Large intestine (tissue), 3 donors: ENCODE measurements around the gene GPR153. TPM values are rescaled to one million over a fixed set of nuclear protein-coding genes. Genes with fewer than 3 reads are reported as not detected.

Experiments used
- DNase-seq, 2 donors: peaks; one replicate each; pipeline versions ENCODE4 v3.0.0 to v3.0.0-alpha.2; 2013
- H3K27ac ChIP-seq: one replicate; pipeline ENCODE4 v1.5.1; 2013; ENCODE audit warnings: low read length
- H3K27me3 ChIP-seq: 2 replicates; pipeline ENCODE4 v1.6.1; 2013; ENCODE audit warnings: low read length; ENCODE audit not compliant: control insufficient read depth, insufficient read depth
- H3K36me3 ChIP-seq: 2 replicates; pipeline ENCODE4 v1.6.1; 2013; ENCODE audit warnings: low read length; ENCODE audit not compliant: control insufficient read depth, insufficient read depth
- H3K4me1 ChIP-seq: one replicate; pipeline ENCODE4 v1.6.1; 2013; ENCODE audit warnings: low read length; ENCODE audit not compliant: control insufficient read depth, insufficient read depth
- H3K4me3 ChIP-seq: one replicate; pipeline ENCODE4 v1.5.1; 2013; ENCODE audit warnings: low read length
- H3K9me3 ChIP-seq: one replicate; pipeline ENCODE4 v1.6.1; 2013; ENCODE audit warnings: mild to moderate bottlenecking, low read depth, low read length, moderate library complexity; ENCODE audit not compliant: control insufficient read depth
- WGBS: methylation state at CpG from one replicate; pipeline ENCODE4 v1.1.5; 2013; ENCODE audit warnings: low lambda C conversion rate; ENCODE audit not compliant: insufficient coverage; 5-methylcytosine and 5-hydroxymethylcytosine counted together
- polyA plus RNA-seq: library from polyadenylated mRNA; unstranded; fragments of 120-200 nt; gene quantifications from one replicate; pipeline ENCODE4 v1.2.1, GENCODE V29; 2013

Gene GPR153
- polyA plus RNA-seq, 1 donor = 19.0 TPM

DNA sequence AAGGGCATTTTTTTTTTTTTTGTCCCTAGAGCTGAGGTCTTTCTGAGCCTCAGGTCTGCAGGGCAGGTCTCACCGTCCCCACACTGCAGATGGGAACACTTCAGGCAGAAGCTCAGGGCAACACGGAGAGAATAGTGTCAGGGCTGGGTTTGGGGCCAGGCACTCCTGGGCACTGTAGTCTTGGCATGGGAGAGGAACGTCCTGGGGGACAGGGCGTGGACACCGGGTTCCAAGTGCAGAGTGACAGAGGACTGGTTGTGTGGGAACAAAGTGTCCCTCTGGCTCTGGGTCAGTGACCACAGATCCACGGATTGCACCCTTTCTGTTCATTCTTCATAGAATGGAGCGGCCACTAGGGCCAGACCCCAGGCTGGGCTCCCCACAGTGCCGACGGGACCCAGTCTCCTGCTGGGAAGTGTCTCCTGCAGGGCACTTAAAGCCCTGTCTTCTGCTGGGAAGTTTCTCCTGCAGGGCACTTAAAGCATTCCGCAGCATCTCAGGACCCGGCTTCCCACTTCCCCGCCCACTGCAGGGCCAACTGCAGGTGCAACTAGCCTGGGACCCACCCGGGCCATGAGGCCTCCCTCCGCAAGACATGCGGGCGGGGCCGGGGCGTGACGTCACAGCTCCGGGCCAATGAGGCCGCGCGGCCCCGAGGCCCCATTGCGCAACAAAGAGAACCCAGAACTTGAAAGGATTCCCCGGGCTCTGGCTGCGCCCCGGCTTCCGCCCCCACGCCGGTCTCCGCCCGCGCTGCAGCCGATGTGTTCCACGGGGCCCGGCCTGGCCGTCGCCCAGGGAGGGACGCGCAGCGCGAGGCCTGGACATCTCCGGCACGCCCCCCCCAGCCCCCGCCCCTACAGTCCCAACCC is 1.2 kb downstream of the GPR153 start:
- Histone ChIP-seq H3K4me3 (peak overlapping the region; percentile 66), H3K9me3 (no peaks in the 10 kb centered on the region), H3K4me1 (peaks cover 36% of the 10 kb centered on the region), H3K27me3 (no peaks in the 10 kb centered on the region), H3K36me3 (peaks cover 3% of the 10 kb centered on the region), H3K27ac (peak overlapping the region; percentile 44)
- peak; percentile 88 to 95 for DNase-seq
- no CpG with 5 or more reads among the region's 46 CpGs for WGBS

DNA sequence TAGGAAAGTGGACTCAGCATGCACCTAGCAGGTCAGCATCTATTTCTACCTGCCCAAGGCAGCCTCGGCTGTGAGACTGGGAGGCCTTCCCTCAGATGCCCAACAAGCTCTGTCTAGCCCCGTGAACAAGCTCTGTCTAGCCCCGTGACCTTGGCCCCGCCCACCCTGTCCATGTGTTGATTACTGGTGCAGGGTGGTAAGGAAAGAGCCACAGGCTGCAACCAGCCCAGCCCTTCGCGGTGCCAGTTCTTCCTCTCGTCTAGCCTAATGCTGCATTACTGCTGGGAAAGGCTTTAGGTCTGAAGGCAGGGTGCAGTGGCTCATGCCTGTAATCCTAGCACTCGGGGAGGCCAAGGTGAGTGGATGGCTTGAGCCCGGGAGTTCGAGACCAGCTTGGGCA is 2.2 kb downstream of the GPR153 start:
- Histone ChIP-seq H3K36me3 (peaks cover 5% of the 10 kb centered on the region), H3K27me3 (no peaks in the 10 kb centered on the region), H3K4me3 (no peak overlapping the region), H3K4me1 (peaks cover 36% of the 10 kb centered on the region), H3K27ac (no peak overlapping the region), H3K9me3 (no peaks in the 10 kb centered on the region)
- peak in 1 of 2 donors; percentile 38 for DNase-seq
- WGBS = no CpG with 5 or more reads among the region's 10 CpGs

DNA sequence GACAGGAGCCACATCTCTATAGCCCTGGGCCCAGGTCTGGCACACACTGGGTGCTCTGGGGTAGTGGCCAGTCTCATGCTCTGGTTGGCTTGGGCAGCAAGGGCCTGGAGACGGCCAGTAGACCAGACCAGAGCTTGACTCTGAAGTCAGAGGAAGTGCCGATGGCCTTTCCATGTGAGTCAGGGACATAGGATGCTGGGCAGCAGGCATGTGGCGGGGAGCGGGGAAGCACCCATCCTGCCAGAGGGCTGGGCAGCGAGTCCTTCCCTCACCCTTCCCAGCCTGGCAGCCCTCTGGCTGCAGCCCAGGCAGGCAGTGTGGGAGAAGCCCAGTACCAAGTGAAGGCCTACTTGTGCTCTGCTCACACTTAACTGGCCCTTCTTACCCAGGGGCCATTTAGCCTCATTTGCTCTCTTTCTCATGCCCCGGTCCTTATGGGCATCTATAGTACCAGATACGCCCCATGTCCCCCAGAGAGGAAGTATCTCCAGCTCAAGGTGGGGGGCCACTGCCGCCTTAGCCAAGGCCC is 3.3 kb downstream of the GPR153 start:
- WGBS = no CpG with 5 or more reads among the region's 8 CpGs

DNA sequence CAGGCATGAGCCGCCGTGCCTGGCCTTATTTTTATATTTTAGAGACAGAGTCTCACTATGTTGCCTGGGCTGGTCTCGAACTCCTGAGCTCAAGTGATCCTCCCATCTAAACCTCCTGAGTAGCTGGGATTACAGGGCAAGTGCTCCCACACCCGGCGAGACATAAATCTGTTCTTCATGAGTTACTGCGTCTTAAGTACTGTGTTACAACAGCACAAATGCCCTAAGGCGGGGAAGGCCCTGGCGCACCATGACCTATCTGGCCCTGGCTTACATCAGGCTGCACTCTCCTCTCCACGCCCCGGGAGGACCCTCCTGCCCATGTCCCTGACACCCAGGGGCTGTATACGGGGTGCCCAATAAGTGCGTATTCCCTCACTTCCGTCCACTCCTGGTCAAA is 4.3 kb downstream of the GPR153 start:
- H3K9me3 ChIP-seq = no peaks in the 10 kb centered on the region
- no peak overlapping the region for H3K4me3 ChIP-seq
- no peaks in the 10 kb centered on the region for H3K27me3 ChIP-seq
- peaks cover 17% of the 10 kb centered on the region for H3K4me1 ChIP-seq
- no peak for DNase-seq
- H3K36me3 ChIP-seq = peaks cover 7% of the 10 kb centered on the region
- no CpG with 5 or more reads among the region's 13 CpGs for WGBS
- no peak overlapping the region for H3K27ac ChIP-seq

More for the DNA sequence above, 3.3 kb downstream of the GPR153 start:
- Histone ChIP-seq H3K27me3 (no peaks in the 10 kb centered on the region), H3K4me1 (peaks cover 25% of the 10 kb centered on the region), H3K4me3 (no peak overlapping the region), H3K9me3 (no peaks in the 10 kb centered on the region), H3K36me3 (peaks cover 7% of the 10 kb centered on the region), H3K27ac (no peak overlapping the region)
- DNase-seq = no peak

DNA sequence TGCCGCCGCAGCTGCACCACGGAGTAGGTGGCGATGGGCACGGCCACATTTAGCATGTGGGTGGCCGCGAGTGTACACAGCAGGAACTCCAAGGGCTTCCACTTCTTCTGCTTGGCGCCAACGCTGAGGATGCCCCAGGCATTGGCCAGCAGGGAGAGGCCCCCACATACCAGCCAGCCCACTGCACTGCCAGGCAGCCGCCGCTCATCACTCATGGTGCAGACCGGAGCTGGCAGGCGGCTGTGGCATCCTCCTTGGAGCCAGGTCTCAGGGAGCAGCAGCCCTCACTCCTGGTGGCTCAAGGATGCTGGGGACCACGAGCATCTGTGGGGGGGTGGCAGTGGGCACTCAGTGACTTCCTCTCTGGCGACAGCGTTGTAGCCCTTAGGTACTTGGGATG is 6.2 kb downstream of the GPR153 start:
- no peak overlapping the region for H3K4me3 ChIP-seq
- no peaks in the 10 kb centered on the region for H3K9me3 ChIP-seq
- WGBS = no CpG with 5 or more reads among the region's 16 CpGs
- peaks cover 16% of the 10 kb centered on the region for H3K4me1 ChIP-seq
- peaks cover 12% of the 10 kb centered on the region for H3K27me3 ChIP-seq
- H3K27ac ChIP-seq = no peak overlapping the region
- no peak for DNase-seq
- peaks cover 9% of the 10 kb centered on the region for H3K36me3 ChIP-seq

DNA sequence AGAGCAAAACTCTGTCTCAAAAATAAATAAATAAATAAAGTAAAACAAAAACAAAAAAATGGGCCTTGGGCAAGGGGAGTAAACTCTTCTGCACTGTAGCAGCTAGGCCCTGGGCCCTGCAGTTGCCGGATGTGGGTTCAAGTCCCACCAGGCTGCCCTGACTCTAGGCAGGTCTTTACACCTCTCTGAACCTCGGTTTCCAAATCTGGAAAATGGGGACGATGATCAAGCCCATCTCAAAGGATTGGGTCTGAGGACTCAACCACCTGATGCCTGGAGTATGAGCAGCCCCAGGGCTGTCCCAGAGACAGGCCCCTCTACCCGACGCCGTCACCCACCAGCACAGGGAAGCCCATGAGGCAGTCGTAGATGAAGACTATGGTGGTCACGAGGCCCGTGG is 7.5 kb downstream of the GPR153 start:
- Histone ChIP-seq H3K4me1 (peaks cover 5% of the 10 kb centered on the region), H3K27me3 (peaks cover 20% of the 10 kb centered on the region), H3K4me3 (no peak overlapping the region), H3K27ac (no peak overlapping the region), H3K36me3 (peaks cover 9% of the 10 kb centered on the region), H3K9me3 (no peaks in the 10 kb centered on the region)
- DNase-seq = no peak
- no CpG with 5 or more reads among the region's 9 CpGs for WGBS

DNA sequence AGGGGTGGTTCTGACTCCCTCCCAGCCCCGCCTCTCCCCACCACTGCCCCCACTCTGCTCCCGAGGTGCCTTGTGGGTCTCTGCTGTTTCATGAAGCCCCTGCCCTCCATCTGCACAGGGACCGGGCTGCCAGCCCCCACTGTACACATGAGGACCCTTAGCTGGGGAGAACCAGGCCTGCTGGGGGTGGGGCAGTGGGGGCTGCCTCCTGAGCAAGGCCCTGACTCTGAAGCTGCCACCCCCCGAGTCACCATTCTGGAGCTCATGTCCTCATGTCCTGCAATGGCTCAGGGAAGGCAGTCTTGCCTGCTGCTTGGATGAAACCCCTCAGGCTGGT is 8.6 kb downstream of the GPR153 start:
- peaks cover 7% of the 10 kb centered on the region for H3K36me3 ChIP-seq
- no CpG with 5 or more reads among the region's 4 CpGs for WGBS

DNA sequence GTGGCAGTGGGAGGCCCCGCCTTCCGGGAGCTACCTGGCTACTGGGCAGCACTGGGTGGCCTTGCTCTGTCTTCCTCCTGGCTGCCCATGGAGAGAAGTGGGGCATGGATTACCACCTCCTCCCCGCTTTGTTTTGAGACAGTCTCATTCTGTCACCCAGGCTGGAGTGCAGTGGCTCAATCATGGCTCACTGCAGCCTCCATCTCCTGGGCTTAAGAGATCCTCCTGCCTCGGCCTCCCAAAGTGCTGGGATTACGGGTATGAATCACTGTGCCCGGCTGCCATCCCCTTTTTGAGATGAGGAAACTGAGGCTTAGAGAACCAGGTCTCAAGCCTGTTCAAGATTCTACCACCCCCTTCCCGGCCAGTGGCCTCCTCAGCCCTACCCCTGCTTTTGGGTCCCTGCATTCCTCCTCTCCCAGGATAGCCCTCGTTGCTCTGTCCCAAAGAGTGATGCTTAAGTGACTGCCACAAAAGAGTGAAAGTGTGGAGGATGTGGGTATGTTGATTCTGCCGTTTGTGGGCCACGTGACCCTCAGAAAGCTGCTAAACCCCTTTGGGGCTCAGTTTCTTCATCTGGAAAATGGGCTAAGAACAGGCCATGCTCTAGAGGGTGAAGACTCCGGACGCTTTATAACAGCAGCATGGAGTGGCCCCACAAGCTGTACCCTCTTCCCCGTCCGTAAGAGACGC is 9.1 kb downstream of the GPR153 start:
- no peak for DNase-seq
- peaks cover 23% of the 10 kb centered on the region for H3K27me3 ChIP-seq
- peaks cover 5% of the 10 kb centered on the region for H3K4me1 ChIP-seq
- H3K36me3 ChIP-seq = peaks cover 7% of the 10 kb centered on the region
- no peak overlapping the region for H3K27ac ChIP-seq
- no peak overlapping the region for H3K4me3 ChIP-seq
- no peaks in the 10 kb centered on the region for H3K9me3 ChIP-seq
- no CpG with 5 or more reads among the region's 15 CpGs for WGBS

More for the DNA sequence above, 8.6 kb downstream of the GPR153 start:
- no peaks in the 10 kb centered on the region for H3K9me3 ChIP-seq
- DNase-seq = no peak
- H3K27ac ChIP-seq = no peak overlapping the region
- H3K4me3 ChIP-seq = no peak overlapping the region
- peaks cover 23% of the 10 kb centered on the region for H3K27me3 ChIP-seq
- peaks cover 5% of the 10 kb centered on the region for H3K4me1 ChIP-seq

DNA sequence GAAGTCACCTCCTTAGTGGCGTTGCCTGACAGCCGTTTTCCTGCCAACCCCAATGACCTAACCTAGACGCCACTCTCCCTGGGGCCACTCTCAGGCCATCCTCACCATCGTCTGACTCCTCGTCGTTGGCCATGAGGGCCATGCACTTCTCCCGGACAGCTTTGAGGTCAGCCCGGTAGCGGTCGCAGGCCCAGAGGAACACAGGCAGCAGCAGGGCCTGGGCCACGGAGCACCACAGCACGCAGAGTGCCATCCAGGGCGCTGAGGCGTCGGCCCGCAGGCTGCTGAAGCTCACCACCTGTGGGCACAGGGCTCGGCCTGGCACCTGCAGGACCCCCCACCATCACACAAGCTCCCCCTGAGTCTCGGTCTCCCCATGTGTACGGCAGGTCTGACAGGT is 9.7 kb downstream of the GPR153 start:
- H3K36me3 ChIP-seq = peaks cover 7% of the 10 kb centered on the region
- peaks cover 27% of the 10 kb centered on the region for H3K27me3 ChIP-seq
- H3K4me3 ChIP-seq = no peak overlapping the region
- no peak overlapping the region for H3K27ac ChIP-seq
- no peak for DNase-seq
- peaks cover 9% of the 10 kb centered on the region for H3K4me1 ChIP-seq
- no CpG with 5 or more reads among the region's 19 CpGs for WGBS
- H3K9me3 ChIP-seq = no peaks in the 10 kb centered on the region

DNA sequence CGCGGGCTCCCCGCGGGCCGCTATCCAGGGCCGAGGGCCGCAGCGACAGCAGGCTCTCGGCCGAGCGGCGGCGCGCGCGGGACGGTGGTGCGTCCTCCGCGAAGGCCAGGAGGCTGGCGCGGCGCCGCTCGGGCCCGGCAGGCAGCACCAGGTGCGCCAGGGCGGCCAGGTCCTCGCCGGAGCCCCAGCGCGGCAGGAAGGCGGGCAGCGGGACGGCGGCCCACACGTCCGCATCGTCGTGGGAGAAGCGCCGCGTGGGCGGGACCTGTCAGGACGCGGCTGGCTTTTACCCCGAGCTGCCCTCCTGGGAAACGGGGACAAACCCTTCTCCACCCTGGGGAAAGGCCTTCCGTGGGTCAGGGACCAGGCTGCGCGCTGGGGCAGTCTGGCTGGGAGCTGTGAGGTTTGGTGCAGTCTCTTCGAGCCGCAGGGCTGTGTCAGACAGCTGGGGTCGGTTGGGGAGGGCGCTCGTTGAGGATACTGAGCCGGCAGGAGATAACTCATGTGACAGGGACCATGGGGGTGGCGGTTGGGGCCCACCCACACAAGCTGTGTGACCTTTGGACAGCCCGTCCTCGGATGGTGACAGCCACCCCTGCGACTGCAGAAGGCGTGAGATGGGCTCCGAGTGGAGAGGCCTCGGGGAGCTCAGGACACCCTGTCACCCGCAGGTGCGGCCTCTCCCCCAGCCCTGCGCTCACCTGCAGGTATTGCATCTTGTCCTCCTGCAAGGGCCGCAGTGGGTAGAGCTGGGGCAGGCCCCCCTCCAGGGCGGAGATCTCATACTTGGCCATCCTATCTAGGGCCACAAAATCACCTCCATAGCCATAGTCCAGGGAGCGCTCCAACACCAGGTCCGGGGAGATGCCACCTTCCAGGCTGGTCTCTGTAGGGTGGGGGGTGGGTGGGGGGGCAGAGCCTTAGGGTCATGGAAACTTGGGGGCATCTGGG is 10.9 kb downstream of the GPR153 start:
- Histone ChIP-seq H3K4me3 (peak overlapping the region; percentile 10), H3K36me3 (peaks cover 7% of the 10 kb centered on the region), H3K9me3 (no peaks in the 10 kb centered on the region), H3K27me3 (peaks cover 39% of the 10 kb centered on the region), H3K27ac (no peak overlapping the region), H3K4me1 (peaks cover 13% of the 10 kb centered on the region)
- peak in 1 of 2 donors; percentile 78 for DNase-seq
- WGBS = no CpG with 5 or more reads among the region's 71 CpGs
